Endodermal cell (in vitro differentiated cells): ENCODE measurements around the gene TNFSF13. TPM values are rescaled to one million over a fixed set of nuclear protein-coding genes. Genes with fewer than 3 reads are reported as not detected.

ENCODE experiments used
- DNase-seq: peaks from one replicate; pipeline ENCODE4 v3.0.0-alpha.2; 2017
- H3K27ac ChIP-seq: 2 replicates; pipeline ENCODE4 v1.5.1; 2013; ENCODE audit warnings: mild to moderate bottlenecking, low read depth, low read length, moderate library complexity
- H3K27me3 ChIP-seq: 2 replicates; pipeline ENCODE4 v1.6.1; 2013; ENCODE audit warnings: mild to moderate bottlenecking, low read length, moderate library complexity; ENCODE audit not compliant: insufficient read depth, control insufficient read depth, poor library complexity, severe bottlenecking
- H3K36me3 ChIP-seq: 2 replicates; pipeline ENCODE4 v1.7.0; 2013; ENCODE audit warnings: mild to moderate bottlenecking, low read length, moderate library complexity; ENCODE audit not compliant: control insufficient read depth, insufficient read depth
- H3K4me1 ChIP-seq: one replicate; pipeline ENCODE4 v1.7.0; 2013; ENCODE audit warnings: low read length; ENCODE audit not compliant: control insufficient read depth, insufficient read depth
- H3K4me3 ChIP-seq: 2 replicates; pipeline ENCODE4 v1.5.1; 2013; ENCODE audit warnings: mild to moderate bottlenecking, low read length, moderate library complexity
- H3K9ac ChIP-seq: 2 replicates; pipeline ENCODE4 v1.6.1; 2013; ENCODE audit warnings: mild to moderate bottlenecking, low read length, moderate library complexity; ENCODE audit not compliant: poor library complexity, severe bottlenecking; ENCODE audit errors: extremely low read depth
- H3K9me3 ChIP-seq: 2 replicates; pipeline ENCODE4 v1.6.1; 2013; ENCODE audit warnings: mild to moderate bottlenecking, low read length, moderate library complexity; ENCODE audit not compliant: control insufficient read depth
- H3K27ac Mint-ChIP-seq: 2 replicates; pipeline ENCODE4 v1.8.0; 2020; ENCODE audit warnings: mixed read lengths
- H3K27me3 Mint-ChIP-seq: 2 replicates; pipeline ENCODE4 v1.8.0; 2021; ENCODE audit warnings: mild to moderate bottlenecking, mixed read lengths; ENCODE audit not compliant: insufficient read depth
- H3K36me3 Mint-ChIP-seq: 2 replicates; pipeline ENCODE4 v1.8.0; 2020; ENCODE audit warnings: low read depth, mixed read lengths
- H3K4me1 Mint-ChIP-seq: 2 replicates; pipeline ENCODE4 v1.8.0; 2020; ENCODE audit warnings: mixed read lengths
- H3K4me3 Mint-ChIP-seq: 2 replicates; pipeline ENCODE4 v1.8.0; 2020; ENCODE audit warnings: mild to moderate bottlenecking, moderate library complexity, mixed read lengths
- H3K9me3 Mint-ChIP-seq: 2 replicates; pipeline ENCODE4 v1.8.0; 2020; ENCODE audit warnings: mild to moderate bottlenecking, mixed read lengths
- CTCF ChIP-seq: fragments of 200-600 bp; sonication (generic); conservative IDR thresholded peaks from 2 replicates; pipeline ENCODE4 v1.5.0; 2021; ENCODE audit warnings: antibody characterized with exemption, mild to moderate bottlenecking
- WGBS, 2 experiments: methylation state at CpG; one replicate each; pipeline versions ENCODE4 v1.1.5 to v1.1.7; 2013; ENCODE audit warnings: missing lambda C conversion rate in 2 of 2, mixed read lengths in 1 of 2; ENCODE audit not compliant: insufficient coverage in 1 of 2, insufficient read length in 1 of 2; 5-methylcytosine and 5-hydroxymethylcytosine counted together
- total RNA-seq, 2 donors: library from RNA; stranded (reverse); fragmentation: NEBNext Ultra II Directional in 1 of 2; extraction: Animal tissue kit (Norgen Biotek cat#: 25700) in 1 of 2; gene quantifications; 2 replicates in 1 of 2; 3 replicates in 1 of 2; pipeline ENCODE4 v1.2.1, GENCODE V29; 2021

The TNFSF13 gene
- total RNA-seq, 2 donors from 2014 or later = 1.7 to 3.0 TPM

- Histone ChIP-seq H3K36me3 (peaks cover 31% of the 10 kb centered on the region), H3K9ac (no peak overlapping the region), H3K4me1 (no peaks in the 10 kb centered on the region), H3K4me3 (no peak overlapping the region), H3K27ac (no peak overlapping the region), H3K27me3 (no peaks in the 10 kb centered on the region), H3K9me3 (no peaks in the 10 kb centered on the region)
- Mint-ChIP-seq H3K9me3 (no peaks in the 10 kb centered on the region), H3K27ac (no peak overlapping the region), H3K27me3 (no peaks in the 10 kb centered on the region), H3K4me1 (peaks cover 24% of the 10 kb centered on the region), H3K4me3 (no peak overlapping the region), H3K36me3 (peaks cover 30% of the 10 kb centered on the region)
- 92 to 100% methylated on average over 1 to 2 of the region's 2 CpGs for WGBS, 2 experiments
- DNase-seq = no peak
- no peak for TF ChIP-seq CTCF
Observed at GRCh38 chr17:7610641-7611040, 52.1 kb downstream of the TNFSF13 start.

Other genes starting within 250 kb of the TNFSF13 start
- 10 to 100 TPM; 43.6 to 47.2 TPM for gene GPS2, start 243.4 kb upstream of the TNFSF13 start, total RNA-seq
- gene NEURL4, start 229.4 kb upstream of the TNFSF13 start, total RNA-seq = 10 to 100 TPM; 51.3 to 52.7 TPM
- gene ACAP1, start 222.2 kb upstream of the TNFSF13 start, total RNA-seq = 1 to 10 TPM; 4.5 to 8.4 TPM
- gene KCTD11, start 206.6 kb upstream of the TNFSF13 start, total RNA-seq = 1 to 10 TPM; 7.1 to 8.4 TPM
- not detected for gene TMEM95, start 203.6 kb upstream of the TNFSF13 start, total RNA-seq
- gene TNK1, start 177.7 kb upstream of the TNFSF13 start, total RNA-seq = 10 to 100 TPM; 11.0 to 11.7 TPM
- 10 to 100 TPM; 21.0 to 26.2 TPM for gene PLSCR3, start 164.2 kb upstream of the TNFSF13 start, total RNA-seq
- 100 to 1,000 TPM; 133 to 175 TPM for gene TMEM256, start 154.7 kb upstream of the TNFSF13 start, total RNA-seq
- 100 to 1,000 TPM in 1 of 2 donors, 10 to 100 TPM in 1; 78.5 to 121 TPM for gene NLGN2, start 150.9 kb upstream of the TNFSF13 start, total RNA-seq
- under 1 TPM; 0.46 to 0.49 TPM for gene SPEM1, start 138.4 kb upstream of the TNFSF13 start, total RNA-seq
- not detected for gene SPEM2, start 133.1 kb upstream of the TNFSF13 start, total RNA-seq
- not detected for gene SPEM3, start 129.9 kb upstream of the TNFSF13 start, total RNA-seq
- 1 to 10 TPM; 6.5 to 8.6 TPM for gene TMEM102, start 123.3 kb upstream of the TNFSF13 start, total RNA-seq
- 1 to 10 TPM; 4.0 to 8.8 TPM for gene FGF11, start 119.2 kb upstream of the TNFSF13 start, total RNA-seq
- gene CHRNB1, start 113.7 kb upstream of the TNFSF13 start, total RNA-seq = 10 to 100 TPM in 1 of 2 donors, 1 to 10 TPM in 1; 8.7 to 11.6 TPM
- gene ZBTB4, start 79.1 kb upstream of the TNFSF13 start, total RNA-seq = 10 to 100 TPM; 18.8 to 25.5 TPM
- gene SLC35G6, start 77.3 kb upstream of the TNFSF13 start, total RNA-seq = under 1 TPM in 1 of 2 donors, not detected in 1; 0.33 TPM
- 100 to 1,000 TPM; 129 to 189 TPM for gene POLR2A, start 74.4 kb upstream of the TNFSF13 start, total RNA-seq
- gene TNFSF12, start 9.7 kb upstream of the TNFSF13 start, total RNA-seq = 1 to 10 TPM; 8.3 to 8.4 TPM
- 10 to 100 TPM; 71.5 to 82.3 TPM for gene SENP3, start 3.2 kb downstream of the TNFSF13 start, total RNA-seq
- gene CD68, start 20.9 kb downstream of the TNFSF13 start, total RNA-seq = under 1 TPM in 1 of 2 donors, not detected in 1; 0.44 TPM
- 10 to 100 TPM; 47.4 to 56.6 TPM for gene MPDU1, start 25.1 kb downstream of the TNFSF13 start, total RNA-seq
- gene SOX15, start 31.3 kb downstream of the TNFSF13 start, total RNA-seq = 1 to 10 TPM; 6.4 to 7.3 TPM
- gene FXR2, start 56.1 kb downstream of the TNFSF13 start, total RNA-seq = 10 to 100 TPM; 52.1 to 53.9 TPM
- gene SAT2, start 69.1 kb downstream of the TNFSF13 start, total RNA-seq = 100 to 1,000 TPM in 1 of 2 donors, 10 to 100 TPM in 1; 82.7 to 103 TPM
- 1 to 10 TPM in 1 of 2 donors, under 1 TPM in 1; 0.77 to 1.9 TPM for gene SHBG, start 71.4 kb downstream of the TNFSF13 start, total RNA-seq
- 1 to 10 TPM; 6.4 to 7.5 TPM for gene ATP1B2, start 92.2 kb downstream of the TNFSF13 start, total RNA-seq
- gene TP53, start 128.7 kb downstream of the TNFSF13 start, total RNA-seq = 100 to 1,000 TPM; 113 to 130 TPM
- 10 to 100 TPM; 21.7 to 30.8 TPM for gene WRAP53, start 129.7 kb downstream of the TNFSF13 start, total RNA-seq
- gene EFNB3, start 146.5 kb downstream of the TNFSF13 start, total RNA-seq = 10 to 100 TPM; 12.8 to 15.0 TPM
- gene DNAH2, start 159.0 kb downstream of the TNFSF13 start, total RNA-seq = under 1 TPM; 0.42 to 0.69 TPM